H1 (cell line): ENCODE measurements around the gene STRA8. TPM values are rescaled to one million over a fixed set of nuclear protein-coding genes. Genes with fewer than 3 reads are reported as not detected.

Experiments used
- CTCF ChIA-PET: fragments of 300-600 bp; sonication (Branson Sonifier 250); formaldehyde crosslinking; loops from one replicate; lab custom pipeline; 2021; ENCODE audit not compliant: partially characterized antibody; lab: Charles Lee
- POLR2A ChIA-PET: fragments of 300-600 bp; sonication (Branson Sonifier 250); formaldehyde crosslinking; loops from one replicate; lab custom pipeline; 2021; ENCODE audit warnings: inconsistent platforms; ENCODE audit not compliant: partially characterized antibody; lab: Charles Lee
- DNase-seq, 2 experiments: peaks; one replicate each; pipeline versions ENCODE4 v3.0.0 to v3.0.0-alpha.2; 2010 to 2022; ENCODE audit warnings: low spot score in 2 of 2, low read depth in 1 of 2, mixed read lengths in 1 of 2
- FAIRE-seq: peaks from 2 replicates; lab custom pipeline; 2011; peaks lifted over from hg19 to GRCh38; lab: Jason Lieb, UNC
- H2AFZ ChIP-seq: 2 replicates; pipeline ENCODE4 v1.8.1; 2012; ENCODE audit warnings: low read length, inconsistent platforms
- H2AK5ac ChIP-seq: 2 replicates; pipeline ENCODE4 v1.6.1; 2013; ENCODE audit warnings: low read depth, low read length
- H2BK120ac ChIP-seq: replicated peaks from 2 replicates; pipeline ENCODE3; 2013; ENCODE audit warnings: low read depth, low read length, inconsistent platforms
- H2BK12ac ChIP-seq: 2 replicates; pipeline ENCODE4 v1.6.1; 2013; ENCODE audit warnings: low read depth, low read length
- H2BK15ac ChIP-seq: 2 replicates; pipeline ENCODE4 v1.6.1; 2013; ENCODE audit warnings: low read length
- H2BK20ac ChIP-seq: 2 replicates; pipeline ENCODE4 v1.6.1; 2013; ENCODE audit warnings: low read length
- H2BK5ac ChIP-seq: 2 replicates; pipeline ENCODE4 v1.6.1; 2013; ENCODE audit warnings: low read depth, low read length
- H3K14ac ChIP-seq: 2 replicates; pipeline ENCODE4 v1.6.1; 2013; ENCODE audit warnings: inconsistent platforms; ENCODE audit not compliant: insufficient read length
- H3K18ac ChIP-seq: 2 replicates; pipeline ENCODE4 v1.6.1; 2013; ENCODE audit warnings: low read length; ENCODE audit errors: extremely low read depth
- H3K23ac ChIP-seq: 2 replicates; pipeline ENCODE4 v1.6.1; 2013; ENCODE audit warnings: inconsistent platforms; ENCODE audit not compliant: insufficient read length
- H3K23me2 ChIP-seq: 2 replicates; pipeline ENCODE4 v1.6.1; 2013; ENCODE audit warnings: low read depth, low read length
- H3K27ac ChIP-seq: 2 replicates; pipeline ENCODE4 v1.6.1; 2011; ENCODE audit warnings: low read depth, low read length, inconsistent platforms
- H3K27me3 ChIP-seq, 4 experiments: replicated peaks in 1 of 4; 1 replicate in 1 of 4; 2 replicates in 3 of 4; pipeline versions ENCODE4 v1.6.1 to v1.8.1; 2011 to 2013; ENCODE audit warnings: low read length in 3 of 4, mild to moderate bottlenecking in 3 of 4, inconsistent platforms in 2 of 4, mixed read lengths in 2 of 4, moderate library complexity in 1 of 4; ENCODE audit not compliant: control insufficient read depth in 3 of 4, insufficient read depth in 3 of 4; ENCODE audit errors: extremely low read depth in 1 of 4
- H3K36me3 ChIP-seq, 4 experiments: 2 replicates each; pipeline versions ENCODE4 v1.6.1 to v1.8.1; 2011 to 2013; ENCODE audit warnings: mild to moderate bottlenecking in 4 of 4, low read length in 3 of 4, moderate library complexity in 2 of 4, control low read depth in 1 of 4, inconsistent platforms in 1 of 4; ENCODE audit not compliant: insufficient read depth in 4 of 4, control insufficient read depth in 2 of 4
- H3K4ac ChIP-seq: replicated peaks from 2 replicates; pipeline ENCODE3; 2013; ENCODE audit warnings: low read length, low read depth, mixed read lengths, inconsistent platforms; ENCODE audit not compliant: insufficient read length
- H3K4me1 ChIP-seq, 4 experiments: replicated peaks in 1 of 4; 1 replicate in 1 of 4; 2 replicates in 3 of 4; pipeline versions ENCODE4 v1.6.1 to v1.8.1; 2011 to 2013; ENCODE audit warnings: low read length in 3 of 4, inconsistent platforms in 2 of 4, mixed read lengths in 1 of 4; ENCODE audit not compliant: insufficient read depth in 4 of 4, control insufficient read depth in 3 of 4
- H3K4me2 ChIP-seq, 2 experiments: 2 replicates each; pipeline versions ENCODE4 v1.6.1 to v1.8.1; 2011 to 2013; ENCODE audit warnings: low read depth in 2 of 2, low read length in 2 of 2, control low read depth in 1 of 2, inconsistent platforms in 1 of 2, mild to moderate bottlenecking in 1 of 2; ENCODE audit not compliant: insufficient read depth in 1 of 2
- H3K4me3 ChIP-seq, 4 experiments: fragments of 200-600, 300-600 bp in 1 of 4; sonication (generic), shearing (Covaris generic), sonication (Bioruptor Twin) in 1 of 4; 2 replicates each; pipeline versions ENCODE4 v1.5.1 to v1.8.1; 2011 to 2016; ENCODE audit warnings: low read length in 4 of 4, low read depth in 3 of 4, control low read depth in 2 of 4, inconsistent platforms in 2 of 4, mild to moderate bottlenecking in 2 of 4, mixed read lengths in 1 of 4, moderate library complexity in 1 of 4; ENCODE audit not compliant: insufficient read depth in 2 of 4; ENCODE audit errors: extremely low read depth in 1 of 4
- H3K56ac ChIP-seq: replicated peaks from 2 replicates; pipeline ENCODE3; 2013; ENCODE audit warnings: low read depth, mild to moderate bottlenecking, mixed read lengths, low read length, inconsistent platforms; ENCODE audit not compliant: insufficient read length
- H3K79me1 ChIP-seq: 2 replicates; pipeline ENCODE4 v1.6.1; 2013; ENCODE audit warnings: low read depth, low read length, control low read depth
- H3K79me2 ChIP-seq, 2 experiments: 2 replicates each; pipeline versions ENCODE4 v1.6.1 to v1.8.1; 2012 to 2013; ENCODE audit warnings: low read length in 2 of 2, mild to moderate bottlenecking in 2 of 2, inconsistent platforms in 1 of 2; ENCODE audit not compliant: insufficient read depth in 2 of 2, control insufficient read depth in 1 of 2
- H3K9ac ChIP-seq, 4 experiments: replicated peaks in 1 of 4; 1 replicate in 1 of 4; 2 replicates in 3 of 4; pipeline versions ENCODE4 v1.6.1 to v1.8.1; 2011 to 2013; ENCODE audit warnings: low read depth in 3 of 4, low read length in 3 of 4, control low read depth in 2 of 4, mild to moderate bottlenecking in 2 of 4, moderate library complexity in 2 of 4, inconsistent platforms in 1 of 4; ENCODE audit errors: extremely low read depth in 1 of 4
- H3K9me3 ChIP-seq, 2 experiments: 2 replicates each; pipeline versions ENCODE4 v1.6.1 to v1.8.1; 2012 to 2013; ENCODE audit warnings: mild to moderate bottlenecking in 2 of 2, moderate library complexity in 2 of 2, control low read depth in 1 of 2, inconsistent platforms in 1 of 2, low read depth in 1 of 2, low read length in 1 of 2, mixed read lengths in 1 of 2; ENCODE audit not compliant: insufficient read depth in 2 of 2
- H4K20me1 ChIP-seq, 2 experiments: replicated peaks in 1 of 2; 2 replicates each; pipeline versions ENCODE3 to v1.8.1; 2011 to 2013; ENCODE audit warnings: inconsistent platforms in 2 of 2, low read length in 2 of 2, mild to moderate bottlenecking in 1 of 2; ENCODE audit not compliant: insufficient read depth in 2 of 2, control insufficient read depth in 1 of 2
- H4K5ac ChIP-seq: 2 replicates; pipeline ENCODE4 v1.6.1; 2013; ENCODE audit warnings: low read length, low read depth, mixed read lengths, inconsistent platforms; ENCODE audit not compliant: insufficient read length
- H4K8ac ChIP-seq: 2 replicates; pipeline ENCODE4 v1.8.0; 2013; ENCODE audit warnings: mild to moderate bottlenecking, moderate library complexity, low read length, inconsistent platforms; ENCODE audit not compliant: insufficient read depth; ENCODE audit errors: extremely low read depth
- H4K91ac ChIP-seq: replicated peaks from 2 replicates; pipeline ENCODE3; 2013; ENCODE audit warnings: low read length, mixed read lengths, inconsistent platforms; ENCODE audit not compliant: insufficient read length
- ATF3 ChIP-seq: IDR thresholded peaks from 2 replicates; pipeline ENCODE4 v1.6.1; 2011; ENCODE audit warnings: low read depth, mild to moderate bottlenecking, low read length; ENCODE audit not compliant: insufficient read depth
- BCL11A ChIP-seq, 2 experiments: IDR thresholded peaks; one replicate each; pipeline ENCODE4 v1.6.1; 2011; ENCODE audit warnings: low read depth in 2 of 2, low read length in 2 of 2, mild to moderate bottlenecking in 2 of 2
- CEBPB ChIP-seq: IDR thresholded peaks from 2 replicates; pipeline ENCODE4 v1.6.1; 2012; ENCODE audit warnings: low read depth, low read length
- CTBP2 ChIP-seq: IDR thresholded peaks from 2 replicates; pipeline ENCODE4 v1.7.0; 2011; ENCODE audit warnings: borderline replicate concordance, mild to moderate bottlenecking, moderate library complexity, mixed read lengths, low read length; ENCODE audit not compliant: insufficient read depth, insufficient read length
- POLR2AphosphoS5 ChIP-seq: IDR thresholded peaks from 2 replicates; pipeline ENCODE4 v1.6.1; 2011; ENCODE audit warnings: low read depth, low read length
- RAD21 ChIP-seq, 2 experiments: IDR thresholded peaks in 1 of 2; conservative IDR thresholded peaks in 1 of 2; 2 replicates each; pipeline ENCODE4 v1.6.1; 2011; ENCODE audit warnings: low read depth in 2 of 2, low read length in 2 of 2, improper control_type of control experiment in 1 of 2, inconsistent platforms in 1 of 2, mild to moderate bottlenecking in 1 of 2, moderate library complexity in 1 of 2
- TBP ChIP-seq: IDR thresholded peaks from 2 replicates; pipeline ENCODE4 v1.6.1; 2011; ENCODE audit warnings: low read depth, low read length, improper control_type of control experiment
- WGBS, 2 experiments: shearing (Covaris generic) in 1 of 2; methylation state at CpG; one replicate each; pipeline versions ENCODE4 v1.1.6 to v1.1.7; 2013 to 2015; ENCODE audit warnings: low lambda C conversion rate in 2 of 2, mixed read lengths in 2 of 2, inconsistent platforms in 1 of 2, low coverage in 1 of 2, missing lambda C conversion rate in 1 of 2; ENCODE audit not compliant: insufficient replicate concordance in 2 of 2, insufficient coverage in 1 of 2, insufficient read length in 1 of 2; ENCODE audit errors: extremely low coverage in 1 of 2, missing lambda C conversion rate in 1 of 2; 5-methylcytosine and 5-hydroxymethylcytosine counted together
- polyA plus RNA-seq, 7 experiments: library from polyadenylated mRNA; depleted of rRNA in 3 of 7; stranded (reverse) in 5 of 7; unstranded in 2 of 7; fragments of >200 nt in 5 of 7; fragments of 200-250 nt in 2 of 7; gene quantifications; 1 replicate in 5 of 7; 2 replicates in 1 of 7; 4 replicates in 1 of 7; pipeline versions ENCODE4 v1.2.1 to v1.2.3, GENCODE V29; 2011 to 2013; ENCODE audit warnings: missing spikeins in 2 of 7, mixed read lengths in 2 of 7
- total RNA-seq: library from RNA; stranded (reverse); fragmentation: NEBNext Ultra II Directional; extraction: Animal tissue kit (Norgen Biotek cat#: 25700); gene quantifications from 2 replicates; pipeline ENCODE4 v1.2.1, GENCODE V29; 2021

The STRA8 gene
- total and polyA plus RNA-seq, 2 of the 8 experiments (the other 6 are each of a cell fraction or from before 2014, with no cell fraction given) = not detected

GRCh38 chr7:135248546-135248945 lies 14.9 kb downstream of the STRA8 start:
- H3K23ac ChIP-seq = no peak overlapping the region
- no peak overlapping the region for H4K91ac ChIP-seq
- no peaks in the 10 kb centered on the region for H3K4me1 ChIP-seq
- no peak overlapping the region for H2AFZ ChIP-seq
- H3K4ac ChIP-seq = no peak overlapping the region
- H2BK5ac ChIP-seq = no peak overlapping the region
- peaks cover 0 to 6% of the 10 kb centered on the region in 2 experiments; a peak in 1 of 4 replicates for H3K9me3 ChIP-seq
- no peaks in the 10 kb centered on the region for H3K79me2 ChIP-seq
- no peak overlapping the region for H3K9ac ChIP-seq
- H4K8ac ChIP-seq = no peak overlapping the region
- H2BK120ac ChIP-seq = no peak overlapping the region
- H3K79me1 ChIP-seq = no peaks in the 10 kb centered on the region
- no peaks in the 10 kb centered on the region; the same call in 1 of the 2 replicates for H3K23me2 ChIP-seq
- H3K4me3 ChIP-seq = no peak overlapping the region
- H3K4me2 ChIP-seq = no peak overlapping the region
- H2BK12ac ChIP-seq = no peak overlapping the region
- H4K5ac ChIP-seq = no peak overlapping the region
- ChIA-PET CTCF (interaction anchor here (0.6 to 2.0 kb wide), 4 partner anchors 10 to 332 kb away, joined by 3 to 9 read pairs (median 4); no protein-coding TSS in a partner anchor), POLR2A (interaction anchor here (1.0 kb wide), 1 partner anchor 87 kb away, joined by 3 read pairs; no protein-coding TSS in a partner anchor)
- H3K27me3 ChIP-seq = no peaks in the 10 kb centered on the region; a peak in 2 of 7 replicates
- no peak for FAIRE-seq
- H2BK20ac ChIP-seq = no peak overlapping the region
- no peak for TF ChIP-seq CEBPB
- no peak for TF ChIP-seq ATF3
- no peak for TF ChIP-seq CTBP2
- no peak for TF ChIP-seq BCL11A (IDR thresholded peaks at IDR 0.05; ENCODE audit: low read depth in 2 of 2, low read length in 2 of 2)
- no peak for TF ChIP-seq RAD21 (IDR thresholded peaks at IDR 0.05 in 1 of 2, conservative IDR thresholded peaks at IDR 0.05 in 1 of 2; ENCODE audit: low read depth in 2 of 2, low read length in 2 of 2)
- no peak for TF ChIP-seq POLR2AphosphoS5
- no peak for TF ChIP-seq TBP
- no peak overlapping the region for H2BK15ac ChIP-seq
- H3K56ac ChIP-seq = no peak overlapping the region
- 86% methylated on average over 3 of the region's 3 CpGs; no CpG with 5 or more reads in 1 of the 2 experiments for WGBS, 2 experiments
- DNase-seq = no peak
- no peak overlapping the region for H3K18ac ChIP-seq
- no peaks in the 10 kb centered on the region for H3K36me3 ChIP-seq
- H2AK5ac ChIP-seq = no peak overlapping the region
- H3K14ac ChIP-seq = no peak overlapping the region
- no peaks in the 10 kb centered on the region for H4K20me1 ChIP-seq
- H3K27ac ChIP-seq = no peak overlapping the region
